SK-N-SH (cell line): Measurements from ENCODE around the gene TMEM267. TPM values are rescaled to one million over a fixed set of nuclear protein-coding genes. Genes with fewer than 3 reads are reported as not detected.
A peak's percentile ranks its signal among the peaks of the same experiment; 100 is the strongest.

ENCODE experiments used
- CTCF ChIA-PET: fragments of 300-600, 350-600 bp; formaldehyde crosslinking; extraction: SDS; loops from one replicate; lab custom pipeline; 2021; lab: Yijun Ruan, JAX
- POLR2A ChIA-PET: fragments of 350-600 bp; sonication (Branson Sonifier 250); formaldehyde crosslinking; extraction: SDS; loops from one replicate; lab custom pipeline; 2020; ENCODE audit warnings: antibody characterized with exemption, inconsistent platforms; lab: Yijun Ruan, JAX
- DNase-seq: peaks from one replicate; pipeline ENCODE4 v3.0.0; 2012
- H2AFZ ChIP-seq: fragments of 200-600 bp; sonication (generic); 2 replicates; pipeline ENCODE4 v1.8.1; 2016; ENCODE audit warnings: antibody characterized with exemption, mild to moderate bottlenecking, low read depth
- H3F3A ChIP-seq: fragments of 200-600 bp; sonication (generic); replicated peaks from 2 replicates; pipeline ENCODE3; 2016; ENCODE audit warnings: antibody characterized with exemption, mild to moderate bottlenecking; ENCODE audit not compliant: insufficient read depth
- H3K27ac ChIP-seq, 2 experiments: fragments of 200-500 bp in 1 of 2; fragments of 200-600 bp in 1 of 2; sonication (Bioruptor generic) in 1 of 2; sonication (generic), shearing (Covaris generic) in 1 of 2; 2 replicates each; pipeline versions ENCODE4 v1.5.1 to v1.6.1; 2014 to 2016; ENCODE audit warnings: low read depth in 2 of 2, inconsistent platforms in 1 of 2, low read length in 1 of 2, mild to moderate bottlenecking in 1 of 2, mixed read lengths in 1 of 2
- H3K27me3 ChIP-seq: fragments of 200-600 bp; sonication (generic), shearing (Covaris generic); 2 replicates; pipeline ENCODE4 v1.6.1; 2016; ENCODE audit warnings: mixed run types; ENCODE audit not compliant: insufficient read depth
- H3K36me3 ChIP-seq, 2 experiments: fragments of 200-500 bp in 1 of 2; fragments of 200-600 bp in 1 of 2; sonication (Bioruptor generic) in 1 of 2; sonication (generic) in 1 of 2; replicated peaks in 1 of 2; 2 replicates each; pipeline versions ENCODE3 to v1.5.1; 2014 to 2016; ENCODE audit warnings: low read length in 1 of 2, mild to moderate bottlenecking in 1 of 2; ENCODE audit not compliant: insufficient read depth in 2 of 2, control insufficient read depth in 1 of 2
- H3K4me1 ChIP-seq, 2 experiments: fragments of 200-500 bp in 1 of 2; fragments of 200-600 bp in 1 of 2; sonication (Bioruptor generic) in 1 of 2; sonication (generic), shearing (Covaris generic) in 1 of 2; 2 replicates each; pipeline versions ENCODE4 v1.5.1 to v1.6.1; 2014 to 2016; ENCODE audit warnings: low read depth in 1 of 2, low read length in 1 of 2, mixed run types in 1 of 2; ENCODE audit not compliant: insufficient read depth in 2 of 2, control insufficient read depth in 1 of 2
- H3K4me2 ChIP-seq: fragments of 200-600 bp; sonication (generic), shearing (Covaris generic); 2 replicates; pipeline ENCODE4 v1.6.1; 2017; ENCODE audit warnings: mixed run types
- H3K4me3 ChIP-seq, 2 experiments: fragments of 200-500 bp in 1 of 2; fragments of 200-600 bp in 1 of 2; sonication (Bioruptor generic) in 1 of 2; sonication (generic), shearing (Covaris generic) in 1 of 2; 2 replicates each; pipeline versions ENCODE4 v1.5.1 to v1.8.1; 2014 to 2016; ENCODE audit warnings: low read depth in 2 of 2, inconsistent platforms in 1 of 2, low read length in 1 of 2, mild to moderate bottlenecking in 1 of 2, mixed read lengths in 1 of 2, moderate library complexity in 1 of 2
- H3K79me2 ChIP-seq: fragments of 200-600 bp; sonication (generic); 2 replicates; pipeline ENCODE4 v1.8.1; 2017; ENCODE audit warnings: mild to moderate bottlenecking; ENCODE audit not compliant: insufficient read depth
- H3K9ac ChIP-seq: fragments of 200-600 bp; sonication (generic); 2 replicates; pipeline ENCODE4 v1.6.1; 2017; ENCODE audit warnings: mixed run types
- H3K9me2 ChIP-seq: fragments of 200-600 bp; sonication (generic); 2 replicates; pipeline ENCODE4 v1.6.1; 2017; ENCODE audit warnings: mixed run types
- H3K9me3 ChIP-seq: fragments of 200-600 bp; sonication (generic); 2 replicates; pipeline ENCODE4 v1.6.1; 2017; ENCODE audit warnings: mixed run types, mild to moderate bottlenecking, moderate library complexity
- H4K20me1 ChIP-seq: fragments of 200-600 bp; sonication (generic); 2 replicates; pipeline ENCODE4 v1.6.1; 2017; ENCODE audit warnings: mild to moderate bottlenecking, mixed run types; ENCODE audit not compliant: insufficient read depth
- CHD2 ChIP-seq: fragments of 150-350 bp; IDR thresholded peaks from 2 replicates; pipeline ENCODE4 v1.6.1; 2018; ENCODE audit warnings: low read length; ENCODE audit not compliant: partially characterized antibody
- ELF1 ChIP-seq: IDR thresholded peaks from 2 replicates; pipeline ENCODE4 v1.4.0; 2012
- EP300 ChIP-seq, 2 experiments: IDR thresholded peaks; 2 replicates each; pipeline versions ENCODE4 v1.4.0 to v1.6.1; 2012; ENCODE audit warnings: borderline replicate concordance in 1 of 2, low read depth in 1 of 2, low read length in 1 of 2
- EZH2phosphoT487 ChIP-seq: fragments of 200-600 bp; sonication (generic); IDR thresholded peaks from 2 replicates; pipeline ENCODE4 v1.6.1; 2017; ENCODE audit warnings: low read depth, mixed run types, mild to moderate bottlenecking, antibody characterized with exemption, moderate library complexity, borderline replicate concordance
- FOSL2 ChIP-seq: IDR thresholded peaks from 2 replicates; pipeline ENCODE4 v1.4.0; 2012; ENCODE audit warnings: low read depth, mild to moderate bottlenecking, moderate library complexity, borderline replicate concordance
- FOXJ3 ChIP-seq: sonication (generic); formaldehyde crosslinking; IDR thresholded peaks from 2 replicates; pipeline ENCODE4 v1.5.1; 2020; ENCODE audit warnings: mild to moderate bottlenecking, missing genetic modification reagents
- GABPA ChIP-seq: IDR thresholded peaks from 2 replicates; pipeline ENCODE4 v1.4.0; 2012; ENCODE audit warnings: low read depth, mild to moderate bottlenecking
- IRF3 ChIP-seq: fragments of 150-350 bp; IDR thresholded peaks from 2 replicates; pipeline ENCODE4 v1.6.1; 2016; ENCODE audit warnings: mild to moderate bottlenecking, low read depth, low read length
- MAX ChIP-seq: IDR thresholded peaks from 2 replicates; pipeline ENCODE4 v1.4.0; 2012; ENCODE audit warnings: low read depth
- MEF2A ChIP-seq: IDR thresholded peaks from 2 replicates; pipeline ENCODE4 v1.4.0; 2012; ENCODE audit warnings: low read depth, borderline replicate concordance
- MXI1 ChIP-seq: IDR thresholded peaks from 2 replicates; pipeline ENCODE4 v1.6.1; 2012; ENCODE audit warnings: mild to moderate bottlenecking, low read depth, low read length, improper control_type of control experiment
- PBX3 ChIP-seq: IDR thresholded peaks from 2 replicates; pipeline ENCODE4; 2012
- POLR2AphosphoS5 ChIP-seq: IDR thresholded peaks from 2 replicates; pipeline ENCODE4 v1.6.1; 2012; ENCODE audit warnings: low read depth, low read length
- RAD21 ChIP-seq: IDR thresholded peaks from 2 replicates; pipeline ENCODE4 v1.6.1; 2012; ENCODE audit warnings: mild to moderate bottlenecking, low read length
- SIN3A ChIP-seq: IDR thresholded peaks from 2 replicates; pipeline ENCODE4 v1.6.1; 2012; ENCODE audit warnings: low read depth, mild to moderate bottlenecking, low read length, moderate library complexity, borderline replicate concordance
- SMC3 ChIP-seq: IDR thresholded peaks from 2 replicates; pipeline ENCODE4 v1.6.1; 2012; ENCODE audit warnings: low read depth, low read length, improper control_type of control experiment
- TAF1 ChIP-seq: IDR thresholded peaks from 2 replicates; pipeline ENCODE4 v1.6.1; 2012; ENCODE audit warnings: low read depth, mild to moderate bottlenecking, low read length, moderate library complexity, borderline replicate concordance
- TEAD4 ChIP-seq: IDR thresholded peaks from 2 replicates; pipeline ENCODE4 v1.4.0; 2012; ENCODE audit warnings: mild to moderate bottlenecking, borderline replicate concordance; ENCODE audit not compliant: insufficient read depth
- USF1 ChIP-seq: IDR thresholded peaks from 2 replicates; pipeline ENCODE4 v1.4.0; 2012; ENCODE audit warnings: low read depth, borderline replicate concordance
- USF2 ChIP-seq: fragments of 150-350 bp; IDR thresholded peaks from 2 replicates; pipeline ENCODE4 v1.6.1; 2017; ENCODE audit warnings: antibody characterized with exemption, low read length, low read depth, borderline replicate concordance
- YY1 ChIP-seq: IDR thresholded peaks from 2 replicates; pipeline ENCODE4 v1.4.0; 2012; ENCODE audit warnings: low read depth, mild to moderate bottlenecking
- ZBTB33 ChIP-seq: IDR thresholded peaks from 2 replicates; pipeline ENCODE4 v1.4.0; 2012; ENCODE audit warnings: low read depth, borderline replicate concordance
- WGBS: methylation state at CpG from one replicate; pipeline ENCODE4 v1.1.6; 2017; ENCODE audit warnings: low lambda C conversion rate; 5-methylcytosine and 5-hydroxymethylcytosine counted together
- polyA plus RNA-seq, 3 experiments: library from polyadenylated mRNA; depleted of rRNA; stranded (reverse); fragments of >200 nt; gene quantifications; 2 replicates each; pipeline ENCODE4 v1.2.3, GENCODE V29; 2012

The TMEM267 gene
- polyA plus RNA-seq, 1 of the 3 experiments (the other 2 are of a cell fraction): 5.7 TPM

GRCh38 chr5:43515678-43516048, 32.0 kb upstream of the TMEM267 start (continued):
- TF ChIP-seq EP300 (IDR thresholded peaks at IDR 0.05; ENCODE audit: borderline replicate concordance in 1 of 2, low read depth in 1 of 2, low read length in 1 of 2) (no peak), IRF3 (no peak), POLR2AphosphoS5 (no peak)

- peaks cover 0 to 11% of the 10 kb centered on the region in 2 experiments; a peak in 2 of 4 replicates for H3K4me1 ChIP-seq
- under 1% methylated on average over 35 of the region's 35 CpGs for WGBS
- peak; percentile 96 for DNase-seq
- H2AFZ ChIP-seq: peak within 1 kb of the TSS; percentile 99
- H3K9me3 ChIP-seq: no peaks in the 10 kb centered on the region
- H3K4me2 ChIP-seq: peak within 1 kb of the TSS; percentile 89
- peaks cover 7% of the 10 kb centered on the region for H3F3A ChIP-seq
- no peaks in the 10 kb centered on the region for H3K27me3 ChIP-seq
- no peaks in the 10 kb centered on the region for H3K36me3 ChIP-seq
- H3K9ac ChIP-seq: peak within 1 kb of the TSS; percentile 97
- peaks cover 26% of the 10 kb centered on the region; the same call in 1 of the 2 replicates for H3K79me2 ChIP-seq
- H4K20me1 ChIP-seq: no peaks in the 10 kb centered on the region
- no peaks in the 10 kb centered on the region for H3K9me2 ChIP-seq
- peak within 1 kb of the TSS; percentile 76 to 96 for H3K4me3 ChIP-seq
- ChIA-PET CTCF (interaction anchor here (0.7 to 2.6 kb wide), 3 partner anchors 31 to 41 kb away, joined by 3 to 13 read pairs (median 6); partner anchors contain the start of genes PAIP1 and TMEM267), POLR2A (interaction anchor here (0.7 to 1.7 kb wide), 6 partner anchors 9 to 88 kb away, joined by 3 to 28 read pairs (median 8); partner anchors contain the start of genes NNT and TMEM267)
- H3K27ac ChIP-seq: peak within 1 kb of the TSS; percentile 91 to 96
- TF ChIP-seq USF1 (no peak), YY1 (no peak; the same call in 1 of the 2 replicates), SIN3A (peak; percentile 93; the same call in 1 of the 2 replicates), ELF1 (peak; percentile 77), PBX3 (peak; percentile 33; the same call in 1 of the 2 replicates), MAX (peak; percentile 74; the same call in 1 of the 2 replicates), USF2 (no peak), RAD21 (no peak), GABPA (peak; percentile 96), CHD2 (peak; percentile 80), EZH2phosphoT487 (no peak), FOSL2 (no peak), MXI1 (peak; percentile 94), TAF1 (peak; percentile 90), MEF2A (no peak), SMC3 (0 out of 2 replicates have a peak, but pooled peaks have one; percentile 2), FOXJ3 (CRISPR knock-in tag) (peak; percentile 37; the same call in 1 of the 2 replicates), TEAD4 (no peak), ZBTB33 (no peak)
Measured at GRCh38 chr5:43514816-43515677, 31.4 kb upstream of the TMEM267 start, which contains the start of gene C5orf34. Gene C5orf34 (minus strand): TSS chr5:43515148. CDS start chr5:43509339, 5,809 bp downstream.
